HUES64 (cell line): ENCODE results near the gene TERT.

ENCODE experiments used
- H3K27ac ChIP-seq: 2 replicates; pipeline ENCODE4 v1.7.0; 2013; ENCODE audit warnings: low read depth, low read length, inconsistent platforms
- H3K27me3 ChIP-seq: 2 replicates; pipeline ENCODE4 v1.6.1; 2013; ENCODE audit warnings: mild to moderate bottlenecking, low read length; ENCODE audit not compliant: insufficient read depth
- H3K36me3 ChIP-seq: 2 replicates; pipeline ENCODE4 v1.6.1; 2013; ENCODE audit warnings: mild to moderate bottlenecking, low read length; ENCODE audit not compliant: insufficient read depth
- H3K4me1 ChIP-seq: 2 replicates; pipeline ENCODE4 v1.6.1; 2013; ENCODE audit warnings: mild to moderate bottlenecking, low read length, moderate library complexity; ENCODE audit not compliant: insufficient read depth
- H3K4me3 ChIP-seq: 2 replicates; pipeline ENCODE4 v1.5.1; 2013; ENCODE audit warnings: mild to moderate bottlenecking, low read length, moderate library complexity
- H3K9ac ChIP-seq: 2 replicates; pipeline ENCODE4 v1.6.1; 2013; ENCODE audit warnings: mild to moderate bottlenecking, low read depth, low read length
- H3K9me3 ChIP-seq: 2 replicates; pipeline ENCODE4 v1.6.1; 2013; ENCODE audit warnings: low read depth, low read length; ENCODE audit not compliant: insufficient read depth
- WGBS: fragments of 150-250, 120-280 bp; methylation state at CpG from one replicate; pipeline ENCODE4 v1.1.7; 2013; ENCODE audit warnings: missing lambda C conversion rate; 5-methylcytosine and 5-hydroxymethylcytosine counted together

TERT gene

GRCh38 chr5:1322955-1323802, 28.3 kb upstream of the TERT start:
- no peaks in the 10 kb centered on the region for H3K27me3 ChIP-seq
- H3K9me3 ChIP-seq: no peaks in the 10 kb centered on the region
- peaks cover 76% of the 10 kb centered on the region for H3K36me3 ChIP-seq
- H3K27ac ChIP-seq: no peak overlapping the region
- H3K4me1 ChIP-seq: no peaks in the 10 kb centered on the region
- no peak overlapping the region for H3K9ac ChIP-seq
- WGBS: 93% methylated on average over 24 of the region's 24 CpGs
- no peak overlapping the region for H3K4me3 ChIP-seq

GRCh38 chr5:1322036-1322900, 27.4 kb upstream of the TERT start:
- H3K36me3 ChIP-seq: peaks cover 85% of the 10 kb centered on the region
- 95% methylated on average over 22 of the region's 22 CpGs for WGBS
- no peaks in the 10 kb centered on the region for H3K4me1 ChIP-seq
- no peak overlapping the region for H3K9ac ChIP-seq
- H3K27ac ChIP-seq: no peak overlapping the region
- H3K9me3 ChIP-seq: no peaks in the 10 kb centered on the region
- H3K27me3 ChIP-seq: no peaks in the 10 kb centered on the region
- no peak overlapping the region for H3K4me3 ChIP-seq

- H3K36me3 ChIP-seq: peaks cover 88% of the 10 kb centered on the region
- no peaks in the 10 kb centered on the region for H3K27me3 ChIP-seq
- WGBS: 96% methylated on average over 16 of the region's 16 CpGs
- no peak overlapping the region for H3K27ac ChIP-seq
- peaks cover 4% of the 10 kb centered on the region for H3K4me1 ChIP-seq
- H3K9ac ChIP-seq: no peak overlapping the region
- no peak overlapping the region for H3K4me3 ChIP-seq
- H3K9me3 ChIP-seq: no peaks in the 10 kb centered on the region
Measured at GRCh38 chr5:1321576-1321975, 26.7 kb upstream of the TERT start.

GRCh38 chr5:1320436-1321344, 25.8 kb upstream of the TERT start:
- Histone ChIP-seq H3K4me3 (no peak overlapping the region), H3K36me3 (peaks cover 83% of the 10 kb centered on the region), H3K27me3 (no peaks in the 10 kb centered on the region), H3K4me1 (peaks cover 13% of the 10 kb centered on the region), H3K9ac (no peak overlapping the region), H3K9me3 (no peaks in the 10 kb centered on the region), H3K27ac (no peak overlapping the region)
- WGBS: 91% methylated on average over 36 of the region's 36 CpGs

GRCh38 chr5:1319436-1320256, 24.8 kb upstream of the TERT start:
- 93% methylated on average over 21 of the region's 21 CpGs for WGBS
- Histone ChIP-seq H3K4me1 (peaks cover 20% of the 10 kb centered on the region), H3K36me3 (peaks cover 73% of the 10 kb centered on the region), H3K9me3 (no peaks in the 10 kb centered on the region), H3K27ac (no peak overlapping the region), H3K9ac (no peak overlapping the region; the same call in 1 of the 2 replicates), H3K4me3 (no peak overlapping the region), H3K27me3 (no peaks in the 10 kb centered on the region)

GRCh38 chr5:1318659-1319251, 23.9 kb upstream of the TERT start:
- Histone ChIP-seq H3K4me1 (peaks cover 20% of the 10 kb centered on the region), H3K36me3 (peaks cover 64% of the 10 kb centered on the region), H3K27ac (no peak overlapping the region), H3K9ac (no peak overlapping the region), H3K4me3 (no peak overlapping the region), H3K9me3 (no peaks in the 10 kb centered on the region), H3K27me3 (no peaks in the 10 kb centered on the region)
- 95% methylated on average over 29 of the region's 29 CpGs for WGBS

- H3K4me3 ChIP-seq: no peak overlapping the region
- WGBS: 97% methylated on average over 26 of the region's 26 CpGs
- no peaks in the 10 kb centered on the region for H3K27me3 ChIP-seq
- H3K9me3 ChIP-seq: no peaks in the 10 kb centered on the region
- peaks cover 20% of the 10 kb centered on the region for H3K4me1 ChIP-seq
- no peak overlapping the region for H3K27ac ChIP-seq
- no peak overlapping the region; the same call in 1 of the 2 replicates for H3K9ac ChIP-seq
- peaks cover 59% of the 10 kb centered on the region for H3K36me3 ChIP-seq
Measured at GRCh38 chr5:1317921-1318565, 23.2 kb upstream of the TERT start.

- no peaks in the 10 kb centered on the region for H3K9me3 ChIP-seq
- WGBS: 83% methylated on average over 17 of the region's 17 CpGs
- no peak overlapping the region for H3K9ac ChIP-seq
- H3K36me3 ChIP-seq: peaks cover 48% of the 10 kb centered on the region
- H3K27me3 ChIP-seq: no peaks in the 10 kb centered on the region
- H3K4me3 ChIP-seq: no peak overlapping the region
- peaks cover 20% of the 10 kb centered on the region for H3K4me1 ChIP-seq
- peak overlapping the region; percentile 53; the same call in 1 of the 2 replicates for H3K27ac ChIP-seq
Measured at GRCh38 chr5:1316588-1317340, 21.9 kb upstream of the TERT start.
